DND-41 (cell line): Measurements from ENCODE around the gene TSN.
"Not testable (repeated sequence)": the region's sequence is repeated elsewhere in the genome, so short reads cannot be mapped to it uniquely, and the experiment has no call there.

Experiments
- ATAC-seq: fragments of 200-7000 bp; cut with Tn5 transposase; 3 replicates; pipeline ENCODE4 v1.9.1; 2021; ENCODE audit warnings: low read depth; ENCODE audit not compliant: insufficient read depth
- DNase-seq: peaks from one replicate; pipeline ENCODE4 v3.0.0-alpha.2; 2020
- H2AFZ ChIP-seq: 2 replicates; pipeline ENCODE4 v1.6.0; 2012; ENCODE audit warnings: low read depth, low read length
- H3K27ac ChIP-seq: 2 replicates; pipeline ENCODE4 v1.5.1; 2012; ENCODE audit warnings: low read length, inconsistent platforms
- H3K27me3 ChIP-seq: fragments of 200-600 bp; sonication (generic); 2 replicates; pipeline ENCODE4 v1.6.0; 2012; ENCODE audit warnings: low read length, mild to moderate bottlenecking, inconsistent platforms; ENCODE audit not compliant: insufficient read depth, poor library complexity
- H3K36me3 ChIP-seq: 2 replicates; pipeline ENCODE4 v1.5.1; 2012; ENCODE audit warnings: low read length, inconsistent platforms; ENCODE audit not compliant: insufficient read depth
- H3K4me1 ChIP-seq: 2 replicates; pipeline ENCODE4 v1.5.1; 2012; ENCODE audit warnings: mild to moderate bottlenecking, low read length; ENCODE audit not compliant: insufficient read depth
- H3K4me2 ChIP-seq: 2 replicates; pipeline ENCODE4 v1.6.0; 2012; ENCODE audit warnings: mild to moderate bottlenecking, moderate library complexity, low read length, inconsistent platforms; ENCODE audit not compliant: insufficient read depth
- H3K4me3 ChIP-seq, 2 experiments: fragments of 200-600 bp in 1 of 2; shearing (Covaris generic) in 1 of 2; 2 replicates each; pipeline ENCODE4 v1.5.1; 2012 to 2016; ENCODE audit warnings: inconsistent platforms in 2 of 2, low read length in 2 of 2, mild to moderate bottlenecking in 2 of 2, low read depth in 1 of 2, moderate library complexity in 1 of 2
- H3K79me2 ChIP-seq: 2 replicates; pipeline ENCODE4 v1.6.0; 2012; ENCODE audit warnings: low read length, inconsistent platforms; ENCODE audit not compliant: insufficient read depth
- H3K9ac ChIP-seq: 2 replicates; pipeline ENCODE4 v1.6.0; 2012; ENCODE audit warnings: low read depth, mild to moderate bottlenecking, inconsistent platforms, low read length, moderate library complexity
- H3K9me3 ChIP-seq: 2 replicates; pipeline ENCODE4 v1.5.1; 2012; ENCODE audit warnings: low read length, moderate library complexity, mild to moderate bottlenecking, inconsistent platforms; ENCODE audit not compliant: insufficient read depth, severe bottlenecking
- H4K20me1 ChIP-seq: 2 replicates; pipeline ENCODE4 v1.6.0; 2012; ENCODE audit warnings: low read length; ENCODE audit not compliant: insufficient read depth
- CTCF ChIP-seq: IDR thresholded peaks from 2 replicates; pipeline ENCODE4 v1.5.1; 2012; ENCODE audit warnings: borderline replicate concordance, low read length, moderate library complexity, mild to moderate bottlenecking; ENCODE audit not compliant: poor library complexity, severe bottlenecking; ENCODE audit errors: extremely low read depth
- EZH2 ChIP-seq: IDR thresholded peaks from 3 replicates; pipeline ENCODE4 v1.6.1; 2012; ENCODE audit warnings: borderline replicate concordance, low read depth, mild to moderate bottlenecking, moderate library complexity, low read length, inconsistent platforms; ENCODE audit not compliant: severe bottlenecking

The TSN gene

GRCh38 chr2:121810959-121811853, 55.8 kb downstream of the TSN start:
- no peaks in the 10 kb centered on the region for H3K4me1 ChIP-seq
- no peaks in the 10 kb centered on the region for H3K9me3 ChIP-seq
- ATAC-seq (peak; percentile 93), DNase-seq (peak; percentile 42)
- peak overlapping the region; percentile 51; the same call in 1 of the 2 replicates for H2AFZ ChIP-seq
- peak; percentile 73 for TF ChIP-seq CTCF
- no peak for TF ChIP-seq EZH2
- no peak overlapping the region for H3K27ac ChIP-seq
- H3K4me2 ChIP-seq: no peak overlapping the region
- no peaks in the 10 kb centered on the region for H3K36me3 ChIP-seq
- no peaks in the 10 kb centered on the region for H4K20me1 ChIP-seq
- H3K79me2 ChIP-seq: no peaks in the 10 kb centered on the region
- no peak overlapping the region for H3K9ac ChIP-seq
- H3K4me3 ChIP-seq: no peak overlapping the region
- no peaks in the 10 kb centered on the region for H3K27me3 ChIP-seq

- H2AFZ ChIP-seq, H3K4me3 ChIP-seq, H3K36me3 ChIP-seq, H3K9ac ChIP-seq, H3K27me3 ChIP-seq, H3K4me1 ChIP-seq, H4K20me1 ChIP-seq, H3K4me2 ChIP-seq, DNase-seq, H3K9me3 ChIP-seq, ATAC-seq, H3K27ac ChIP-seq, H3K79me2 ChIP-seq: not testable (repeated sequence)
These were observed 57.6 kb downstream of the TSN start for GRCh38 chr2:121813083-121813482.

GRCh38 chr2:121815216-121815615, 59.8 kb downstream of the TSN start:
- no peaks in the 10 kb centered on the region for H4K20me1 ChIP-seq
- H3K36me3 ChIP-seq: no peaks in the 10 kb centered on the region
- DNase-seq (no peak), ATAC-seq (no peak)
- no peak overlapping the region for H2AFZ ChIP-seq
- H3K9ac ChIP-seq: no peak overlapping the region
- H3K27me3 ChIP-seq: no peaks in the 10 kb centered on the region
- H3K9me3 ChIP-seq: no peaks in the 10 kb centered on the region
- H3K4me3 ChIP-seq: no peak overlapping the region
- H3K4me2 ChIP-seq: no peak overlapping the region
- H3K4me1 ChIP-seq: no peaks in the 10 kb centered on the region
- TF ChIP-seq CTCF (no peak), EZH2 (no peak)
- no peaks in the 10 kb centered on the region for H3K79me2 ChIP-seq
- H3K27ac ChIP-seq: no peak overlapping the region

- DNase-seq (no peak), ATAC-seq (no peak)
- H2AFZ ChIP-seq: no peak overlapping the region
- H3K4me3 ChIP-seq: no peak overlapping the region
- no peak overlapping the region for H3K4me2 ChIP-seq
- TF ChIP-seq CTCF (no peak), EZH2 (no peak)
- H3K4me1 ChIP-seq: no peaks in the 10 kb centered on the region
- H3K9ac ChIP-seq: no peak overlapping the region
- no peaks in the 10 kb centered on the region for H3K27me3 ChIP-seq
- no peaks in the 10 kb centered on the region for H4K20me1 ChIP-seq
- no peaks in the 10 kb centered on the region for H3K79me2 ChIP-seq
- H3K36me3 ChIP-seq: no peaks in the 10 kb centered on the region
- no peak overlapping the region for H3K27ac ChIP-seq
- no peaks in the 10 kb centered on the region for H3K9me3 ChIP-seq
These were observed 61.3 kb downstream of the TSN start for GRCh38 chr2:121816797-121817196.

DNA sequence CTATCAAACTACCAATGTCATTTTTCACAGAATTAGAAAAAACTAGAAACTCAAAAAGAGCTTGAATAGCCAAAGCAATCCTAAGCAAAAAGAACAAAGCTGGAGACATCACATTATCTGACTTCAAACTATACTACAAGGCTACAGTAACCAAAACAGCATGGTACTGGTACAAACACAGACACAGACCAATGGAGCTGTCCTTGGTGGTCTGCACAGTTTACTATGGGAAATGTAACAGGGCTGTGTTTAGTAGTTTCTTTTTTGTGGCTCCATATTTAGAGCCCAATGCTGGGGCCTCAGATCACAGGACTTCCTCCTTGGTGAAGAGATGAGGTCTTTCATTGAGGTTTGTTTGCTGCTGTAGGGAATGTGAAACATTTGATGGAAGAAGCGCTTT, 61.9 kb downstream of the TSN start:
- not testable (repeated sequence) for H3K4me1 ChIP-seq, ATAC-seq, H3K4me2 ChIP-seq

More for the DNA sequence above, 61.9 kb downstream of the TSN start:
- not testable (repeated sequence) for H2AFZ ChIP-seq, DNase-seq, H3K4me3 ChIP-seq, H4K20me1 ChIP-seq, H3K27ac ChIP-seq, H3K79me2 ChIP-seq, H3K9ac ChIP-seq, H3K9me3 ChIP-seq, H3K27me3 ChIP-seq, H3K36me3 ChIP-seq
